GM19324 (cell line): ENCODE measurements around the gene MMP2.

Experiments used
- ATAC-seq: cut with Tn5 transposase; IDR thresholded peaks from one replicate; pipeline ENCODE4 v1.9.1; 2021; ENCODE audit warnings: mild to moderate bottlenecking, moderate library complexity; ENCODE audit not compliant: unreplicated experiment, low FRiP score

MMP2 gene

GRCh38 chr16:55468352-55468990 lies 10.5 kb upstream of the MMP2 start:
- no peak for ATAC-seq

DNA sequence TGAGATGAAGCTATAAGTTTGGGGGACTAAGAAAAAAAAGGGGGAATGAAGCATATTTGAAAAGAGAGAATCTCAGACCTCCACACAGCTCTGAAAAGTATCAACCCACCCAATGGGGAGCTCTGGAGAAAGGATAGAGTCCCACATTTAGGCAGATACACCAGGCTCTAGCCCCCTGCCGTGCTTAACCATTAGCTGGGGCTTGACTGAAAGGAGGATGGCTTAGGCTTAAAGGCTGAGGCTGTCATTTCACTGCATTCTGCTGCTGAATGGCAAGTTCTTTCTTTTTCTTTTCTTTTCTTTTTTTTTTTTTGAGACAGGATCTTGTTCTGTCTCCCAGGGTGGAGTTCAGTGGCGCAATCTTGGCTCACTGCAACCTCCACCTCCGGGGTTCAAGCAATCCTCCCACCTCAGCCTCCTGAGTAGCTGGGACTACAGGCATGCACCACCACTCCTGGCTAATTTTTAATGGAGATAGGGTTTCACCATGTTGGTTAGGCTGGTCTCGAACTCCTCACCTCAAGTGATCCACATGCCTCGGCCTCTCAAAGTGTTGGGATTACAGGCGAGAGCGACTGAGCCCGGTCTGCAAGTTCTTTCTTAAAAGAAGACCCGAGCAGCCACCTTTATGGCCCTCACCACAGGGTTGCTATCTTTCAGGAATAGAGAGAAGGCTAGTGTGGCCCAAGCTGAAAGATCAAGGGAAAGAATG lies 9.0 kb upstream of the MMP2 start:
- no peak for ATAC-seq

DNA sequence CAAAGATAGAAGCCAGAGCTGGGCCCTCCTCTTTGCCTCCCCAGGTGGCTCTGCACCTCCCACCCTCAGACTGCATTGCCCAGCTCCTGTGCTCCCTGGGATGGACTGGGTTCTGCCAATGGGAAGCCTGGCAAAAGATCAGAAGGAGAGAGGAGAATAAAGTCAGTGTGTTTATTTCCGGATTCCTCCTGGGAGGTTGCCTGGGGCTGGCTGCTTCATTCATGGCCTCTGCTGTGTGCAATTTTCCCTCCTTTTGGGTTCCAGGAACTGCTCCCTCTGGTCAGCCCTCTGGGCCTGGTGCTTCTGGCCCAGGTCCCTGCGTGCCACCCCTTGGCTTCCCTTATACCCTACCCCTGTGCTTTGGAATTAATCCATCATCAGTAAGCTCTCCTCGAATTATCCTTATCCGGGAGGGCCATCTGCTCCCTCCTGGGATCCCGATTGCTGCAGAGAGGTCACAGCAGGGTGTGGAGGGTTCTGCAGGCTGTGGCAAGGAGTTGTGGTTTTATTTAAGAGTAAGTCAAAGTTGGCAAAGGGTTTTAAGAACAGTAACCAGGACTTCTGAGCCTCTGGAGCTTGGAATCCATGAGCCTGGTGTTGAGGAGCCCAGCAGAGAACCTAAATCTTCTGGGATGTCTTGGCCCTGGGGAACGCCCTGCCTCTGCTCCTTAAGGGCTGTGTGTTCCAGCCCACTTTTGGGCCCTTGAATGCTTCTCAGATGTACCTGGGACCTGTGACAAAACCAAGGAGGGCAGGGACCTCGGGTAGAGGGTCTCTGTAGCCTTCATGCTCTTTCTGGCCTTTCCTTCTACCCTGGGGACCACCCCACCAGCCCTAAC lies 8.2 kb upstream of the MMP2 start:
- ATAC-seq = no peak

DNA sequence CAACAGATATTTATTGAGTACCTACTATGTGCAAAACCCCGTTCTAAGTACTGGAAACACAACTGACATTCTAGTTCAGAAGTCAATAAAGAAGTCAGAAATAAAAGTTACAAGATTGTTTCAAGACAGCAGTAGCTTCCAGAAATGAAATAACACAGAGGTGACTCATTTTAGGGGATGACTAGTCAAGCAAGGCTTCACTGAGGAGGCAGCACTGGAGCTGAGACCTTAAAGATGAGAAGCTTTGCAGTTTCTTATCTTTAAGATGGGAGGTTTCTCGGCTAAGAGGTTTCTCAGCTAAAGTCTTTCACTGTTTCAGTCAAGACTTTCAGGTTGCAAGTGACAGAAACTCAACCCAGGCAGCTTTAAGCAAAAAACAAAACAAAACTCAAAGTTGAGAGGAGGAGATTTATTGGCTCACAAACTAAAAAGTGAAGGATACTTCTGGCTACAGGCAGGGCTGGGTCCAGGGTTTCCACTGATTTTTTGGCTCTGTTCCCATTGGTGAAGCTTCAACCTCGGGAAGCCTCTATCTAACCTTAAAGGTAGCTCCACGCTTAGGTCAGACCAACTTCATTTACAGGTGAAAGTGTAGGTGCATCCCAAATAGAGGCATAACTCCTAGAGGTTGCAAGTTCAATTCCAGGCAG lies 7.4 kb upstream of the MMP2 start:
- no peak for ATAC-seq

DNA sequence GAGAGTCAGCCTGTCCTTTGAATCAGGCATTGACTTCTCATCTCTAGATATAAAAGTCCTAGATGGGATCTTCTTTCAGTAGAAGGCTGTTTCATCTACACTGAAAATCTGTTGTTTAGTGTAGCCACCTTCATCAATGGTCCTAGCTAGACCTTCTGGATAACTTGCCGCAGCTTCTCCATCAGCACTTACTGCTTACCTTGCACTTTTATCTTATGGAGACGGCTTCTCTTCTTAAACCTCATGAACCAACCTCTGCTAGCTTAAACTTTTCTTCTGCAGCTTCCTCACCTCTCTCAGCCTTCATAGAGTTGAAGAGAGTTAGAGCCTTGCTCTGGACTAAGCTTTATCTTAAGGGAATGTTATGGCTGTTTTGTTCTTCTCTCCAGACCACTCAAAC lies 5.4 kb upstream of the MMP2 start:
- ATAC-seq = no peak

DNA sequence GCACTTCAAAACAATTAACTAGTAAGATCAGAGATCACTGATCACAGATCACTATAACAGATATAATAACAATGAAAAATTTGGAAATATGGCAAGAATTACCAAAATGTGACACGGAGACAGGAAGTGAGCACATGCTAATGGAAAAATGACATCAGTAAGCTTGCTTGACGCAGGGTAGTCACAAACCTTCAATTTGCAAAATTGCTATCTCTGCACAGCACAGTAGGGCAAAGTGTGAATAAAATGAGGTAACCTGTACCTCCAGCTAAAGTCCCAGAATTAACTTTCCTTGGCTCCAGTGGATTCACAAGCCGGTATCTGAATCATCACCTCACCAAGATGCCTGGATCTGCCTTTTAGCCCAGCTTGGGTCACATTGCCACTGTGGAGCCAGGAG lies 4.2 kb upstream of the MMP2 start:
- no peak for ATAC-seq

GRCh38 chr16:55475919-55476318 lies 3.1 kb upstream of the MMP2 start:
- ATAC-seq = no peak

GRCh38 chr16:55476625-55477533 lies 2.1 kb upstream of the MMP2 start:
- no peak for ATAC-seq

DNA sequence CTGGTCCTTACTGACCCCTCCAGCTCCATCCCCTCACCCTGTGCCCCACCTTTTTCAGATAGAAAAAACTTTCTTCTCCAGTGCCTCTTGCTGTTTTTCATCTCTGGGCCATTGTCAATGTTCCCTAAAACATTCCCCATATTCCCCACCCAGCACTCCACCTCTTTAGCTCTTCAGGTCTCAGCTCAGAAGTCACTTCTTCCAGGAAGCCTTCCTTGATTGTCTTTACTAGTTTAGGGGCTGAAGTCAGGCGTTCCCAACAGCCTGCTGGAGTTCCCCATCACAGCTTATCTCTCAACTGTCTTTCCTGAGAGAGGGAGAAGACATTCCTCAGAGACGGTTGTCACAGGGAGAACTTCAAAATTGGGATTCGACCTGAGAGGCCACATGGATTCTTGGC lies 1.3 kb upstream of the MMP2 start:
- ATAC-seq = no peak

GRCh38 chr16:55479430-55480140 lies 587 bp downstream of the MMP2 start:
- no peak for ATAC-seq

- ATAC-seq = no peak
Measured at GRCh38 chr16:55480228-55480655, 1.2 kb downstream of the MMP2 start.

DNA sequence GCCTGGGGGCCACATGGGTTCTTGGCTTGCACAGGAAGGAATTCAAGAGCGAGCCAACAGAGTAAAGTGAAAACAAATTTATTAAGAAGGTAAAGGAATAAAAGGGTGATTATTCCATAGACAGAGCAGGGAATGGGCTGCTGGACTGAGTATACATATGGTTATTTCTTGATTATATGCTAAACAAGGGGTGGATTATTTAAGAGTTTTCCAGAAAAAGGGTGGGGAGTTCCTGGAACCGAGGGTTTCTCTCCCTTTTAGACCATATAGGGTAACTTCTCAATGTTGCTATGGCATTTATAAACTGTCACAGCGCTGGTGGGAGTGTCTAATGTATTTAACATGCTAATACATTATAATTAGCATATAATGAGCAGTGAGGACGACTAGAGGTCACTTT lies 2.0 kb downstream of the MMP2 start:
- no peak for ATAC-seq

DNA sequence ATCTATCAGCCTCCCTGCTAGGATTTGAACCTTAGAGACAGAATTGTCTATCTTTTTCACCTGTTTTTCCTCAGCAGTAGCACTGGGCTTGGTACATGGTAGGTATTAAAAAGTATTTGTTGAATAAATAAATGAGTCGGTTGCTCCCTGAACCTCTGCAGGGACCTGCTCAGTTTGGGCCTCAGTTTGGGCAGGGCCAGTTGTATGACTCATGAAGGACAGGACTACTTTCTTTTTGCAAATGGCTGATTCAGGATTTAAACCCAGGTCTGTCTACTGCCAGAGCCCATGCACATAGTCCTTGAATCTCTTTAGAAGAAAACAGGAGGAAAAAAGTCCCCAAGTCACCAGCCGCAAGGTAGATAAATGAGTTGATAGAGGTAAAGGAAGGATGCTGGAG lies 3.1 kb downstream of the MMP2 start:
- ATAC-seq = no peak

GRCh38 chr16:55487048-55487803 lies 8.2 kb downstream of the MMP2 start:
- no peak for ATAC-seq

DNA sequence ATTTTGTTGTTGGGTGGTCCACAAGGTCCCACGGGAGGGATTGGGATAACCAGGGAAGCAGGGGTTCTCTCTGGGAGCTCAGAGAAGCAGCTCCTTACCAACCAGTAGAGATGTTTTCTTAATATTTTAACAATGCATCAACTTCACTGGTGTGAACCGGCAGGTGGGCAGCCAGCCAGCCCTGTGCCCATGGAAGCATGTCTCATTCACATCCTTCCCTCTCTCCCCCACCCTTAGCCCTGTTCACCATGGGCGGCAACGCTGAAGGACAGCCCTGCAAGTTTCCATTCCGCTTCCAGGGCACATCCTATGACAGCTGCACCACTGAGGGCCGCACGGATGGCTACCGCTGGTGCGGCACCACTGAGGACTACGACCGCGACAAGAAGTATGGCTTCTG lies 9.3 kb downstream of the MMP2 start:
- no peak for ATAC-seq

- ATAC-seq = no peak
Measured at GRCh38 chr16:55489119-55489955, 10.3 kb downstream of the MMP2 start.

DNA sequence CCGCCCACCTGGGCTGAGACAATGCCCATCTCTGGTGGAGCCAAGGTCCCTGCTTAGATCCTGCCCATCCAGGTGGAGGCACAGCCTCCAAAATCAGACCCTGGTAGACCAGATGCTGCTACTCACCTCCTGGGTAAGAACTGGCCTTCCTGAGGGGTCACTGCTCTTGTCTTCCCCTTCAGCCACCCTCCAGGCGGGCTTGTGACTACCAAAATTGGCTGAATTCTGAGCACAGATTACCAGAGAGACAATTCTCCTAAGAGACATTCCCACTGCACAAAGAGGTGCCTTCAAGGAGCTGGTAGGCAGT lies 10.9 kb downstream of the MMP2 start:
- ATAC-seq = no peak

DNA sequence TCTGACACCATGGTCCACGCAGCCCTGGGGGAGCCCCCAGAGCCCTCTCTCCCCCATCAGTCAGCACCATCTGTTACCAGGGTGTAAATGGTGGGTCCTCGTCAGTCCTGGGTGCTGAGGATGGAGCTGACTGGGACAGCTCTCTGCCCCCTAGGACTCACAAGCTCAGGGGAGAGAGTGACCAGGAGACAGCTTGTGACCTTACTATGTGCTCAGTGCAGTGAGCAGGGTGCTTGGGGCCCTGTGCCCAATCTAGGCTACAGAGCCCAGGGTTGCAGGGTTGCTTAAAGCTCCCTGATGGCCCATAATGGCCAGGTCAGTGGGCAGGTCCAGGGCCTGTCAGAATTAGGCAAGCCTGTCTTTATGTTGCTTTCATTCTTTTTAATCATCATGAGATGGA lies 11.3 kb downstream of the MMP2 start:
- no peak for ATAC-seq
